22Rv1 (cell line): ENCODE data around the gene SHISA4.

Experiments
- ZFX ChIP-seq: fragments of 450-650 bp; IDR thresholded peaks from 2 replicates; pipeline ENCODE4 v1.6.1; 2017; ENCODE audit warnings: antibody characterized with exemption, borderline replicate concordance
- TF ChIP-seq, protein P1 (sequence below): fragments of 450-650 bp; IDR thresholded peaks from 2 replicates; pipeline ENCODE4 v1.5.1; 2017; ENCODE audit warnings: mild to moderate bottlenecking

DNA sequence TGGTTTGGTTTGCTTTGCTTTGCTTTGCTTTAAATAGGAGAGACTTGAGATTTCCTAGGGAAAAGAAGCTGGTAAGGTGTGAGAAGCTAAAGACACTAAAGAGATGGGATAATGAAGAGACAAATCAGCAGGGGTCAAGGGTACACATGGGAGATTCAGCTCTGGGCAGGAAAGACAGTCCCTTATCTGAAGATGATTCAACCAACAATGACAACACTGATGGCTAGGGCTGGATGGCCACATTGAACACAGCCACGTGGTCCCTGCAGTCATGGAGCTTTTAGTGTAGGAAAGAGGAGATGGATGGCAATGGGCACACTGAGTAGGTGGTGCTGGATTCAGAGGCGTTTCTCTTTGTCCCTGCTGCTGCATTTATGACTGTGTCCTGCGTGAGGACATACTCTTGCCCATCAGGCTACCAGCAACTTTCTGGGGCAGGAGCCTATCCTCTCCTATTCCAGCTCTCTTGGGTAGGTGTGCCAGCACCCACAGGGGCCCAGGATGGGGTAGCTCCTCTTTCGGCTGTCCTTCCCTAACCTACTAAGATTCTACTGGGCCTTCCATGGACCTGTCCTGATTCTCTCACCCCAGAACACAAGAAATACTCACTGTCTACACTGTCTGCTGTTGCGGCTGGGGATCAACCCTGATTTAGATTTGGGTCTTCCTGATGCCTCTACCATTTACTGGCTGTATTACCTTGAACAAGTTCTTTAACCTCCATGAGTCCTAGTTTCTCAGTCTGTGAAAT, 1.4 kb upstream of the SHISA4 start:
- TF ChIP-seq ZFX, result no peak
- TF ChIP-seq, protein P1, sequence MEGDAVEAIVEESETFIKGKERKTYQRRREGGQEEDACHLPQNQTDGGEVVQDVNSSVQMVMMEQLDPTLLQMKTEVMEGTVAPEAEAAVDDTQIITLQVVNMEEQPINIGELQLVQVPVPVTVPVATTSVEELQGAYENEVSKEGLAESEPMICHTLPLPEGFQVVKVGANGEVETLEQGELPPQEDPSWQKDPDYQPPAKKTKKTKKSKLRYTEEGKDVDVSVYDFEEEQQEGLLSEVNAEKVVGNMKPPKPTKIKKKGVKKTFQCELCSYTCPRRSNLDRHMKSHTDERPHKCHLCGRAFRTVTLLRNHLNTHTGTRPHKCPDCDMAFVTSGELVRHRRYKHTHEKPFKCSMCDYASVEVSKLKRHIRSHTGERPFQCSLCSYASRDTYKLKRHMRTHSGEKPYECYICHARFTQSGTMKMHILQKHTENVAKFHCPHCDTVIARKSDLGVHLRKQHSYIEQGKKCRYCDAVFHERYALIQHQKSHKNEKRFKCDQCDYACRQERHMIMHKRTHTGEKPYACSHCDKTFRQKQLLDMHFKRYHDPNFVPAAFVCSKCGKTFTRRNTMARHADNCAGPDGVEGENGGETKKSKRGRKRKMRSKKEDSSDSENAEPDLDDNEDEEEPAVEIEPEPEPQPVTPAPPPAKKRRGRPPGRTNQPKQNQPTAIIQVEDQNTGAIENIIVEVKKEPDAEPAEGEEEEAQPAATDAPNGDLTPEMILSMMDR, result no peak
